ENCODE measurements around the gene CREM.

- TF ChIP-seq EZH2phosphoT487 (IDR thresholded peaks at IDR 0.05; ENCODE audit: low read depth) = no peak
- no peak for TF ChIP-seq CTCF (IDR thresholded peaks at IDR 0.05; ENCODE audit: low read depth, low read length)
These were observed 84.3 kb downstream of the CREM start for GRCh38 chr10:35210961-35211360.

Measured in OCI-LY3 (cell line).